ENCODE results near the gene P2RX6. TPM values are rescaled to one million over a fixed set of nuclear protein-coding genes. Genes with fewer than 3 reads are reported as not detected.
"Not testable (repeated sequence)": the region's sequence is repeated elsewhere in the genome, so short reads cannot be mapped to it uniquely, and the experiment has no call there.

Gene P2RX6
- total RNA-seq, 2 experiments from 2014 or later = 0.82 to 1.9 TPM

DNA sequence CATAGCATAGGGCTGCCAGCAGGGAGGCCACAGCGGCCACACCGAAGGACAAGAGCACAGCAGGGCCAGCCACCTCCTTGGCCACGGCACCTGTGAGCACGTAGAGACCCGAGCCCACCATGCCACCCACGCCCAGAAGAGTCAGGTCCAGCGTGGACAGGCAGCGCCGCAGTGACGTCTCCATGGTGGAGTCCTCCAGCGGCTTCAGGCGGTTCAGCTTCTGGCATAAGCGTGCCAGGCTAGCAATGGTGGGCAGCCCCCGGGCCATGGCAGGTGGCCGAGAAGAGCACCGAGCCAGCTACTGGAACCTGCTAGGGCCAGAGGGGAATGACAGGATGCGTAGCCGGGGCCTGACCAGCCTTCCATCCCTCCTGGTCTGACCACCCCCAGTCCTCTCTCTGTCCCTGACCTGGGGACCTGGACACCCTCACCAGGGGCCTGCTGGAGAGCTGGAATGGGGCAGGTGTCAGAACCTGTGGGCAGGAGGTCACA is 16.6 kb downstream of the P2RX6 start:
- Mint-ChIP-seq H3K9me3 (no peaks in the 10 kb centered on the region), H3K4me1 (peaks cover 5% of the 10 kb centered on the region), H3K27ac (no peak overlapping the region), H3K36me3 (no peaks in the 10 kb centered on the region), H3K4me3 (peak overlapping the region; percentile 37), H3K27me3 (peaks cover 37% of the 10 kb centered on the region)
- ATAC-seq (ENCODE audit: low read depth) = no peak
- no peak for DNase-seq
- POLR2A ChIA-PET = no interaction called here

DNA sequence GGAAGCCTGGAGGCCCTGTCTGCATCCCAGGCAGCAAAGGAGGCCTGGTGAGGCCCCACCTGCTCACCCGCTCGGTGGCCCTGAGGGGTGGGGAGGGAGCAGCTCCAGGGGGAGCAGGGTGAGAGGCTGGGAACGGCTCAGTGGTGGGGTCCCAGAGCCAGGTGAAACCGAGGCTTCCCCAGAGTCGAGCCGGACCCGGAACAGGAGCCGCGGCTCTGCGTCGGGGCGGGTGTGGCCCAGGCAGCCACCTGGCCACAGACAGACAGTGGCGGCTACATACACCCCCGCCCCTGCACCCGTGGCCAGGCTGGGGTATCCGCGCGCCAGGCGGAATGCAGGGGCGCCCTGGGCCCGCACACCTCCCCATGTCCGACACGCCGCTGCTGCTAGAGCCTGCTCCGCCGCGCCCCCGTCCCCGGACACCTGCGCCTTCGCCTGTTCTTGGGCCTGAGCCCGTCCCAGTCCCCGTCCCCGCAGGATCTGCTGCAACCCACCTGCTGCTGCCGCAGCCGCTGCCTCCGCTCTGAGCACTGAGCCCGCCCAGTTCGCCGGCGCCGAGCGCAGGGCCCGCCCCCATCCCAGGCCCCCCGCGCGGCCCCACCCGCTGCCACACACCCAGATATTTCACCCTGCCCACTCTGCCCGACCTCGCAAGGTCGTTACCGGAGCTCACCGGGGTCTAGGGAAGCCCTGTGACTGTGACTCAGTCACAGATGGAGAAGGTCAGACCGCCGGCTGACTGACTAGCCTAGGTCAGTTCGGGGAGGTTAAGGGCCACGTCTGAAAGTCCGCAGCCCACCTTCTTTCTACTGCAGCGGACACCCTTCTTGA is 17.3 kb downstream of the P2RX6 start, which contains the start of gene SLC7A4:
SLC7A4 (minus strand) TSS at position 525 of the 831 bp plus-strand sequence. CDS start 749 bp downstream, outside the sequence.
- Mint-ChIP-seq H3K27me3 (peaks cover 40% of the 10 kb centered on the region), H3K27ac (no peak within 1 kb of the TSS), H3K4me3 (peak within 1 kb of the TSS; percentile 51), H3K9me3 (no peaks in the 10 kb centered on the region), H3K36me3 (no peaks in the 10 kb centered on the region), H3K4me1 (peaks cover 5% of the 10 kb centered on the region)
- ATAC-seq (ENCODE audit: low read depth) (peak; percentile 52), DNase-seq (no peak)
- POLR2A ChIA-PET = interaction anchor here (0.8 kb wide), 1 partner anchor 30 kb away, joined by 4 read pairs; the partner anchor contains the start of gene THAP7

DNA sequence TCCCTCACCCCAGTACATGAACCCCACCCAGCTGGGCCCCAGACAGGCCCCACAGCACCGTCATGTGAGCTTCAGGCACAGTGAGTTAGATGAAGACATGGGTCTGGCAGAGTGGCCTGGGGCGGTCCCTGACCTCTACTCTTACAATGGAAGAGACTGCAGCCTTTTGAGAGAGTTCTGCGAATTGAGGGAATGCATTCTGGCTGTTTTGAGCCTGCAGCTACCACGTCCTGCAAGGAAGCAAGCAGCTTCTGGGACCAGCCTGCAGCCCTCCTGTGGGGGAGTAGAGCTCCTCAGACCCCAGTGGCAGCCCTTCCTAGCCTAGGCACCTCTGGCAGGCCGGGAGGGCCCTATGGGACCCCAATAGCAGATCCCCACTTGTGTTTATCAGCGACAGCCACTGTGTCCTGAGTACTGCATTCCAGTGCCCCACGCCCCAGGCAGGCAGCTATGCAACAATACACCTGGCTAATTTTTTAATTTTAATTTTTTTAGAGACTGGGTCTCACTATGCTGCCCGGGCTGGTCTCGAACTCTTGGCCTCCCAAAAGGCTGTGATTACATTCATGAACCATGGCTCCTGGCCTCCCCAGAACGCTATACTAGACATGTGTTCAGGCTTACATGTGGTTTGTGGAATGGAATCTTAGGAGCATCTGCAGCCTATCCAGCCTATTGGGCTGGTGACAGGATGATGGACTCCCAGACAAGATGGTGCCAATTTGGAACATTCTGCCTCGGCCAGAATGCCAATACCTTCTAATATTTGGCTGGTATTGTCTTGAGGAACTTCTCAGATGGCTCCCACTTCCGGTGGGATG is 18.1 kb downstream of the P2RX6 start:
- H3K4me1 Mint-ChIP-seq = peaks cover 5% of the 10 kb centered on the region
- peak overlapping the region; percentile 51 for H3K4me3 Mint-ChIP-seq
- ATAC-seq (ENCODE audit: low read depth) (no peak), DNase-seq (no peak)
- POLR2A ChIA-PET = interaction anchor here (0.8 kb wide), 1 partner anchor 31 kb away, joined by 4 read pairs; the partner anchor contains the start of gene THAP7
- no peak overlapping the region for H3K27ac Mint-ChIP-seq
- no peaks in the 10 kb centered on the region for H3K36me3 Mint-ChIP-seq
- H3K9me3 Mint-ChIP-seq = no peaks in the 10 kb centered on the region
- H3K27me3 Mint-ChIP-seq = peaks cover 44% of the 10 kb centered on the region

DNA sequence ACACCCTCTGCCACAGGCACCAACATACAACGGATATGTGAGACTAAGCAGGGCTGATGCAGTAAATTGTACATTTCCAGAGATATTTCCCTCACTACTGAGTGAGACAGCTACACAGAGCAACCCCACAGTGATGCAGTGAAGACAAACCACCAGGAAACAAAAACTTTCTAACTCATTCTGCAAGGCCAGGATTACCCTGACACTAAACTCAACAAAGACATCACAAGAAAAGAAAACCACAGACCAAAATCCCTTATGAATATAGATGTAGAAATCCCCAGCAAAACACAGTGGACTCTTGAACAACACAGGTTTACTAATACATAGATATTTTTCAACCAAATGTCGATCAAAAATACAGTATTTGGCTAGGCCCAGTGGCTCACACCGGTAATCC is 18.9 kb downstream of the P2RX6 start:
- Mint-ChIP-seq H3K4me3 (no peak overlapping the region), H3K36me3 (no peaks in the 10 kb centered on the region), H3K27ac (no peak overlapping the region), H3K9me3 (no peaks in the 10 kb centered on the region), H3K4me1 (peaks cover 5% of the 10 kb centered on the region), H3K27me3 (peaks cover 48% of the 10 kb centered on the region)
- DNase-seq = no peak
- ATAC-seq (ENCODE audit: low read depth) = no peak
- POLR2A ChIA-PET = no interaction called here

DNA sequence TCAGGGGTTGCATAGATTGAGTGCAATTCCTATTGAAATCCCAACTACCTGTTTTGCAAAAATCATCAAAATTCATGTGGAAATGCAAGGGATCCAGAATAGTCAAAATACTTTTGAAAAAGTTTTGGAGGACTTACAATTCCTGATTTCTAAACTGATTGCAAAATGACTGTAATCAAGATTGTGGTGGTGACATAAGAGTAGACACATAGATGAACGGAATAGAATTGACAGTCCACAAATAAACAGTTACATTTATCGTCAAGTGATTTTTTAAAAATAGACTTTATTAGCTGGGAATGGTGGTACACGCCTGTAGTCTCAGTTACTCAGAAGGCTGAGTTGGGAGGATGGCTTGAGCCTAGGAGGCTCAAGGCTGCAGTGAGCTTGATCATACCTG is 20.0 kb downstream of the P2RX6 start:
- H3K27me3 Mint-ChIP-seq = peaks cover 51% of the 10 kb centered on the region

DNA sequence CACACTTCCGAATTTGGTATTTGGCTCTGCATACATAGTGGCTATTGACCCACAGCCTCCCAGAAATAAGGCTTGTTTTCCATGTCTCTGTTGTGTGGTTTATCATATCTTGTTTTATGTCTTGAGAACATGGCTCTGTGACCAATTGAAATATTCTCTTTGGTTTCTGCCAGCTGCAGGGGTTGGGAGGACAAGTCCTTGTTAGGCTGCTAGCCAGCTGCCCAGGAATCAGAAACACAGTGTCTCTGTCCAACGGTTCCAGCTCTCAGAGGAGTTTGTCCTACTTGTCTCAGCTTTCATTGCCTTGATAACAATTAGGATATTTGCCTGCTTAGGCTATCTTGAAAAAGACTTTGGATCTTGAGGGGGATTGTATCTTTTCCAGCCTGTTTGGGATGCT is 23.4 kb downstream of the P2RX6 start:
- DNase-seq (no peak), ATAC-seq (ENCODE audit: low read depth) (no peak)
- H3K27ac Mint-ChIP-seq = no peak overlapping the region
- H3K27me3 Mint-ChIP-seq = peaks cover 50% of the 10 kb centered on the region
- H3K36me3 Mint-ChIP-seq = no peaks in the 10 kb centered on the region
- peaks cover 7% of the 10 kb centered on the region for H3K4me1 Mint-ChIP-seq
- POLR2A ChIA-PET = interaction anchor here (0.6 kb wide), 1 partner anchor 59 kb away, joined by 3 read pairs; no protein-coding TSS in a partner anchor
- H3K4me3 Mint-ChIP-seq = no peak overlapping the region
- no peaks in the 10 kb centered on the region for H3K9me3 Mint-ChIP-seq

More for the DNA sequence above, 20.0 kb downstream of the P2RX6 start:
- DNase-seq = no peak
- no peaks in the 10 kb centered on the region for H3K36me3 Mint-ChIP-seq
- H3K27ac Mint-ChIP-seq = no peak overlapping the region
- H3K4me1 Mint-ChIP-seq = peaks cover 4% of the 10 kb centered on the region
- ATAC-seq (ENCODE audit: low read depth) = no peak
- H3K4me3 Mint-ChIP-seq = no peak overlapping the region
- no peaks in the 10 kb centered on the region for H3K9me3 Mint-ChIP-seq
- POLR2A ChIA-PET = no interaction called here

DNA sequence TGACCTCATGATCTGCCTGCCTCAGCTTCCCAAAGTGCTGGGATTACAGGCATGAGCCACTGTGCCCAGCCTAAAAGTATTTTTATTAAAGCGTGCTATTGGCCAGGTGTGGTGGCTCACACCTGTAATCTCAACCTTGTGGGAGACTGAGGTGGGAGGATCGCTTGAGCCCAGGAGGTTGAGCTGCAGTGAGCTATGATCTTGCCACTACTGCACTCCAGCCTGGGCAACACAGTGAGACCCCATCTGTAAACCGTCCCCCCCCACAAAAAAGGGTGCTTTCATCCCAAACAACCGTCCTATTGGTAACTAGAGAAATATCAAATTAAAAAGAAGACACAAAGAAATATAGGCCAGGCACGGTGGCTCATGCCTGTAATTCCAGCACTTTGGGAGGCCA is 24.2 kb downstream of the P2RX6 start:
- H3K27me3 Mint-ChIP-seq = peaks cover 46% of the 10 kb centered on the region
- DNase-seq; H3K27ac Mint-ChIP-seq; H3K9me3 Mint-ChIP-seq; POLR2A ChIA-PET; H3K36me3 Mint-ChIP-seq; H3K4me1 Mint-ChIP-seq; H3K4me3 Mint-ChIP-seq; ATAC-seq (ENCODE audit: low read depth): not testable (repeated sequence)

DNA sequence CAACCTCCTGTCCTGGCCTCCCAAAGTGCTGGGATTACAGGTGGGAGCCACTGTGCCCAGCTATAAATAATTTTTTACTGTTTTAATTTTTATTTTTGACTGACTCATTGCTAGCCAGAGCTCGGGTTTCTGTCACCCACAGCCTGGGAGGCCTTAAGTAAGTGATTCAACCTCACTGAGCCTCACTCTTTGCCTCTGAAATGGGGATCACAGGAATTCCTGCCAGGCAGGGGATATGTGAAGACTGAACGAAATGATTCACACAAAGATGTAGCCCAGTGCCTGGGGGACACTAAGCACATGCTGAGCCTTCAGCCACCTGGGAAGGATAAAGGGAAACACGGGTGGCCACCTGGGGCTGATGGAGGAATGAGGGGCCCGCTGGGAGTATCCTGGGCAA is 27.0 kb downstream of the P2RX6 start:
- POLR2A ChIA-PET = no interaction called here
- H3K27ac Mint-ChIP-seq = no peak overlapping the region
- H3K4me3 Mint-ChIP-seq = no peak overlapping the region
- ATAC-seq (ENCODE audit: low read depth) = no peak
- no peaks in the 10 kb centered on the region for H3K36me3 Mint-ChIP-seq
- peaks cover 37% of the 10 kb centered on the region for H3K27me3 Mint-ChIP-seq
- peaks cover 21% of the 10 kb centered on the region for H3K4me1 Mint-ChIP-seq
- DNase-seq = no peak
- no peaks in the 10 kb centered on the region for H3K9me3 Mint-ChIP-seq

DNA sequence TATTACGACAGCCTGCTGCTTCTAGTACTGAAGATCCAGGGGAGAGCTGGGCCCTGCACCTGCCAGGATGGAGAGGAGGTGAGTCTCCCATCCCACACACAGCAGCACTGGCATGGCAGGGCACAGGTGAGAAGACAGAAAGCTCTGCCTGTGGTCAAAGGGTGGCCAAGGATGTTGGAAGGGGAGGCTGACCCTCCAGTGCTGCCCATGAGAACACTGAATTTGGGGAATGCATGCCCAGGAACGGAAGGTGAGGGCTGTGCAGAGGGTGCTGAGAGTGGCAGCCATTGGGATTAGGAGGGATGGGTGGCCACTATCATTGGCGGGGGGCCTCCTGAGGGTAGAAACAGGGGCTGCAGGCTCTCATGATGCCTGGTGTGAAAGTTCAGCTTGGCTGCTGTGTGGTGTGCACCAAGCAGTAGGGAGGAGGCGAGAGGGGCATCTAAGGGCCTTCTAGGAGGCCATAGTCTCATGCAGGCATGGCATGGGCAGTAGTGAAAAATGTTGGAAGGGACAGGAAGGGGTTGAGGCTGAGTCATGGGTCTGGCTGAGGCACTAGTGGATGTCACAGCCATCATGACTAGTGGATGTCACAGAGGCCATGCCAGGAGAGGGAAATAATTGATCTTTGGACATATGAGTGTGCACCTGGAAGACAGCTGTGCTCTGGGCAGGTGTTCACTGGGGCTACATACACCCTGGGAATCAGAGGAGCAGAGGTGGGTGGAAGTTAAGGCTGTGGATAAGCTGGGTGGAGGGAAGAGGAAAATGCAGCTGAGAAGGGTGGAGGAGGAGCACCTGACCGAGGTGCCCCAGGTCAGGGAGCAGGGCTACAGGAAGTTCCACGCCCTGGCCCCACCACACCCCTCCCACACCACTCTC is 28.3 kb downstream of the P2RX6 start:
- ATAC-seq (ENCODE audit: low read depth) (no peak), DNase-seq (no peak)
- no peak overlapping the region for H3K27ac Mint-ChIP-seq
- no peaks in the 10 kb centered on the region for H3K36me3 Mint-ChIP-seq
- peaks cover 29% of the 10 kb centered on the region for H3K27me3 Mint-ChIP-seq
- H3K9me3 Mint-ChIP-seq = no peaks in the 10 kb centered on the region
- POLR2A ChIA-PET = no interaction called here
- H3K4me1 Mint-ChIP-seq = peaks cover 21% of the 10 kb centered on the region
- no peak overlapping the region for H3K4me3 Mint-ChIP-seq

DNA sequence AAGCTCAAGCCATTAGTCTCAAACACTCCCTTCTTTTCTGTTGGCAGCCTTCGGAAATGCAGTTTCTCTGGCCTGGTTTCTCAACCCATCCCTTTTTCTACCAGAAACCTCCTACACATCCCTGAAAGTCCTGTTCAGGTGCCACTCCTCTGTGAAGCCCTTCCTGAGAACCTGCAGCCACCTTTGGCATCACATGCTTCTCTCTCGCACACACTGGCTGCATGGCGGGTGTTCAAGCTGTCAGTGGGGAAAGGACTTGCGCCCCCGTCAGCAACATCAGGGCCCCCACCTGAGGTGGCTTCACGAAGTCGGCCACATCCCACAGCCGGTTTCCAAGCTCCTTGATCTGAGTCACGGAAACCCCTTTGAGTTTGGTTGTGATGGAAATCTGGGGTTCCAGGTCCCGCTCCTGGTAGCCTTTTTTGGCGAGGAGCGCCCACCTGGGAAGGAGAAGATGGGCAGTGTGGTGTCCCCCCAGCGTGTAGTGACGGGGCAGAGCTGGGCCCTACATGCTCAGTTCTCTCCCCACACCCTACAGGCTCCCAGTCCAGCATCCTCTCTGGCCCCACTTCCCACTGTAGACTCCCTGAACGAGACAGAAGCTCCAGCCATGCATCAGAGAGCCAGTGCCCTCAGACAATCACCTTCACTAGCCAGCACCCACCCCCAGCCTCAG is 29.0 kb downstream of the P2RX6 start:
- peaks cover 21% of the 10 kb centered on the region for H3K4me1 Mint-ChIP-seq
- no peak overlapping the region for H3K27ac Mint-ChIP-seq
- no peaks in the 10 kb centered on the region for H3K36me3 Mint-ChIP-seq
- no peaks in the 10 kb centered on the region for H3K9me3 Mint-ChIP-seq
- POLR2A ChIA-PET = no interaction called here
- ATAC-seq (ENCODE audit: low read depth) = no peak
- DNase-seq = no peak
- H3K27me3 Mint-ChIP-seq = peaks cover 26% of the 10 kb centered on the region
- no peak overlapping the region for H3K4me3 Mint-ChIP-seq

DNA sequence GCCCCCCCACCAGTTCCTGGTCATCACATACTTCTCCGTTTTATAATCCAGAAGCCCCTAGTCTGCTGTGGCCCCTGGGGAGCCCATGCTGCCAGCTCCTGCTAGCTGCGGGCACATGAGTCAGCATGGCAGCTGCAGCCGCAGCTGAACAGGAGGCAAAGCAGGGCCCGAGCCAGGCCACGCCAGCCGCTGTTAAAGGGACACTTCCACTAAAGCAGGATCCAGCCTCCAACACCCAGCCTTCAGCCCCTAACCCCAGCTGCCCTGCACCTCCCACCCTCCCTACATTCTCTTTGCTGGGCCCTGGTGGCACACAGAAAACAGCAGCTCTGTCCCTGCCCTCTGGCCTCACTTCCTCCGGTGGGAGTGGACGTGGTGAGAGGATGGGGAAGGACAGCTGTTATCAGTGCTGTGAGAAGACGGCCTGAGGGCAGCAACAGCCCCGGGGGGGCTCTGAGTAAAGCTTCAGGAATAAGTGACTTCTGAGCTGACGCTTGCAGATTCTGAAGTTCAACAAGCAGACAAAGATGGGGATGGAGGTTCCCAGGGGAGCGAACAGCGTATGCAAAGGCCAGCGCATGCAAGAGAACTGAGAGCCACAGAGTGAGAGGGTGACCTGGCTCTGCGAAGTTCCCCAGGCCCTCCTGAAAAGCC is 30.1 kb downstream of the P2RX6 start:
- Mint-ChIP-seq H3K9me3 (no peaks in the 10 kb centered on the region), H3K4me3 (no peak overlapping the region), H3K27ac (no peak overlapping the region), H3K36me3 (no peaks in the 10 kb centered on the region), H3K27me3 (peaks cover 23% of the 10 kb centered on the region), H3K4me1 (peaks cover 21% of the 10 kb centered on the region)
- no peak for DNase-seq
- no peak for ATAC-seq (ENCODE audit: low read depth)
- POLR2A ChIA-PET = no interaction called here

All from activated naive CD8-positive, alpha-beta T cell treated with anti-CD3 and anti-CD28 coated beads, Interleukin-2, amount 10 ng/mL, durations not matched to agents 7 days and 5 days (primary cell).